ENCODE results near the gene PRKCH.
"Not testable (repeated sequence)": the region's sequence is repeated elsewhere in the genome, so short reads cannot be mapped to it uniquely, and the experiment has no call there.

The PRKCH gene

GRCh38 chr14:61460718-61461611 lies 139.6 kb downstream of the PRKCH start:
- Histone ChIP-seq H3K4me3 (no peak overlapping the region), H3K4me1 (peaks cover 0 to 6% (median 0%) of the 10 kb centered on the region in 4 donors), H3K27ac (no peak overlapping the region), H3K36me3 (peaks cover 0 to 23% (median 8%) of the 10 kb centered on the region in 3 donors), H3K9me3 (no peaks in the 10 kb centered on the region), H3K27me3 (no peaks in the 10 kb centered on the region)
- no peak for DNase-seq
- intact Hi-C loops (cut with DNase I; ENCODE audit: low total_unique reads) = loop anchor here (5.0 to 10.0 kb wide), 2 partner anchors 266 to 304 kb away; partner anchors contain the start of gene SNAPC1
- TF ChIP-seq CTCF (IDR thresholded peaks at IDR 0.05) = no peak

- peaks cover 0 to 23% (median 8%) of the 10 kb centered on the region in 3 donors for H3K36me3 ChIP-seq
- DNase-seq = no peak
- no peaks in the 10 kb centered on the region for H3K9me3 ChIP-seq
- TF ChIP-seq CTCF (IDR thresholded peaks at IDR 0.05) = peak; percentile 76 to 88
- H3K27ac ChIP-seq = no peak overlapping the region
- intact Hi-C loops (cut with DNase I; ENCODE audit: low total_unique reads) = loop anchor here (5.0 to 10.0 kb wide), 2 partner anchors 265 to 303 kb away; partner anchors contain the start of gene SNAPC1
- no peak overlapping the region for H3K4me3 ChIP-seq
- H3K27me3 ChIP-seq = no peaks in the 10 kb centered on the region
- peaks cover 0 to 14% (median 0%) of the 10 kb centered on the region in 4 donors for H3K4me1 ChIP-seq
Measured at GRCh38 chr14:61461808-61462275, 140.5 kb downstream of the PRKCH start.

- Histone ChIP-seq H3K27me3 (no peaks in the 10 kb centered on the region), H3K27ac (no peak overlapping the region), H3K36me3 (peaks cover 0 to 16% (median 2%) of the 10 kb centered on the region in 3 donors), H3K9me3 (no peaks in the 10 kb centered on the region), H3K4me1 (peaks cover 0 to 14% (median 0%) of the 10 kb centered on the region in 4 donors), H3K4me3 (no peak overlapping the region)
- TF ChIP-seq CTCF (IDR thresholded peaks at IDR 0.05) = no peak
- DNase-seq = no peak
- intact Hi-C loops (cut with DNase I; ENCODE audit: low total_unique reads) = loop anchor here (5.0 to 10.0 kb wide), 2 partner anchors 265 to 302 kb away; partner anchors contain the start of gene SNAPC1
Measured at GRCh38 chr14:61462566-61463193, 141.3 kb downstream of the PRKCH start.

- intact Hi-C loops (cut with DNase I; ENCODE audit: low total_unique reads) = loop anchor here (5.0 to 10.0 kb wide), 2 partner anchors 264 to 301 kb away; partner anchors contain the start of gene SNAPC1
- DNase-seq = no peak
- TF ChIP-seq CTCF (IDR thresholded peaks at IDR 0.05) = no peak
- Histone ChIP-seq H3K4me1 (peaks cover 0 to 14% (median 0%) of the 10 kb centered on the region in 4 donors), H3K9me3 (no peaks in the 10 kb centered on the region), H3K27me3 (no peaks in the 10 kb centered on the region), H3K4me3 (no peak overlapping the region), H3K36me3 (peaks cover 0 to 6% (median 0%) of the 10 kb centered on the region in 3 donors), H3K27ac (no peak overlapping the region)
Measured at GRCh38 chr14:61463664-61464285, 142.4 kb downstream of the PRKCH start.

GRCh38 chr14:61464539-61465320 lies 143.4 kb downstream of the PRKCH start:
- H3K36me3 ChIP-seq, DNase-seq, H3K27me3 ChIP-seq, H3K27ac ChIP-seq, H3K9me3 ChIP-seq, H3K4me3 ChIP-seq: not testable (repeated sequence)
- H3K4me1 ChIP-seq = peaks cover 0 to 16% (median 0%) of the 10 kb centered on the region in 4 donors
- intact Hi-C loops (cut with DNase I; ENCODE audit: low total_unique reads) = loop anchor here (5.0 to 10.0 kb wide), 2 partner anchors 263 to 300 kb away; partner anchors contain the start of gene SNAPC1

All from tibial artery (tissue), 4 donors.